Suprapubic skin (tissue), 3 donors: ENCODE data around the gene GMEB2.

Experiments
- EP300 ChIP-seq: sonication (generic); formaldehyde crosslinking; IDR thresholded peaks from one replicate; pipeline ENCODE4 v1.6.1; 2017; ENCODE audit warnings: antibody characterized with exemption
- POLR2A ChIP-seq, 2 donors: fragments of 450-650 bp; IDR thresholded peaks; one replicate each; pipeline ENCODE4 v1.6.1; 2017; ENCODE audit warnings: antibody characterized with exemption in 2 of 2, mild to moderate bottlenecking in 2 of 2, moderate library complexity in 2 of 2
- TF ChIP-seq, protein P1 (sequence below), 2 donors: fragments of 200-600 bp in 1 of 2; fragments of 450-650 bp in 1 of 2; sonication (generic) in 1 of 2; IDR thresholded peaks; one replicate each; pipeline ENCODE4 v1.5.1; 2016 to 2019; ENCODE audit warnings: antibody characterized with exemption in 2 of 2, mild to moderate bottlenecking in 1 of 2, moderate library complexity in 1 of 2

GRCh38 chr20:63622096-63622495 lies 4.8 kb downstream of the GMEB2 start:
- TF ChIP-seq EP300 (no peak), POLR2A (IDR thresholded peaks at IDR 0.05) (no peak)
- TF ChIP-seq, protein P1, sequence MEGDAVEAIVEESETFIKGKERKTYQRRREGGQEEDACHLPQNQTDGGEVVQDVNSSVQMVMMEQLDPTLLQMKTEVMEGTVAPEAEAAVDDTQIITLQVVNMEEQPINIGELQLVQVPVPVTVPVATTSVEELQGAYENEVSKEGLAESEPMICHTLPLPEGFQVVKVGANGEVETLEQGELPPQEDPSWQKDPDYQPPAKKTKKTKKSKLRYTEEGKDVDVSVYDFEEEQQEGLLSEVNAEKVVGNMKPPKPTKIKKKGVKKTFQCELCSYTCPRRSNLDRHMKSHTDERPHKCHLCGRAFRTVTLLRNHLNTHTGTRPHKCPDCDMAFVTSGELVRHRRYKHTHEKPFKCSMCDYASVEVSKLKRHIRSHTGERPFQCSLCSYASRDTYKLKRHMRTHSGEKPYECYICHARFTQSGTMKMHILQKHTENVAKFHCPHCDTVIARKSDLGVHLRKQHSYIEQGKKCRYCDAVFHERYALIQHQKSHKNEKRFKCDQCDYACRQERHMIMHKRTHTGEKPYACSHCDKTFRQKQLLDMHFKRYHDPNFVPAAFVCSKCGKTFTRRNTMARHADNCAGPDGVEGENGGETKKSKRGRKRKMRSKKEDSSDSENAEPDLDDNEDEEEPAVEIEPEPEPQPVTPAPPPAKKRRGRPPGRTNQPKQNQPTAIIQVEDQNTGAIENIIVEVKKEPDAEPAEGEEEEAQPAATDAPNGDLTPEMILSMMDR (IDR thresholded peaks at IDR 0.05) = no peak
